ENCODE measurements around the gene WASL.

DNA sequence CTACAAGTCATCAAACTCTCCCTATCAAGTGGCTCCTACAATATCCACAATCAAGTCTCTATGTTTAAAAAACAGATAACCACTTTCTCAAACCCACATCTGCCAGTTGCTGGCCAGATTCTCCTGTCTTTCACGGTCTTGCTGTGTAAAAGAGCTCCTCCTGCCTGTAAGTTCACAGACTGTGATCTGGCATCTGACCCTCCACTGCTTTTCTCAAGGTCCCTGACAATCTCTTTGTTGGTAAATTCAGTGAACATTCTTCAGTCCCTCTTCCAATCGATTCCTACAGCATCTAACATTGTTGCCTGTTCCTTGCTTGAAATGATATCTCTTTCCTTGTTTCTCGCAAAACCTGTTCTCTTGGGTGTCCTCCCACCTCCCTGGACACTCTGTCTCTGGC, 111.6 kb downstream of the WASL start:
- TF ChIP-seq, protein P1, sequence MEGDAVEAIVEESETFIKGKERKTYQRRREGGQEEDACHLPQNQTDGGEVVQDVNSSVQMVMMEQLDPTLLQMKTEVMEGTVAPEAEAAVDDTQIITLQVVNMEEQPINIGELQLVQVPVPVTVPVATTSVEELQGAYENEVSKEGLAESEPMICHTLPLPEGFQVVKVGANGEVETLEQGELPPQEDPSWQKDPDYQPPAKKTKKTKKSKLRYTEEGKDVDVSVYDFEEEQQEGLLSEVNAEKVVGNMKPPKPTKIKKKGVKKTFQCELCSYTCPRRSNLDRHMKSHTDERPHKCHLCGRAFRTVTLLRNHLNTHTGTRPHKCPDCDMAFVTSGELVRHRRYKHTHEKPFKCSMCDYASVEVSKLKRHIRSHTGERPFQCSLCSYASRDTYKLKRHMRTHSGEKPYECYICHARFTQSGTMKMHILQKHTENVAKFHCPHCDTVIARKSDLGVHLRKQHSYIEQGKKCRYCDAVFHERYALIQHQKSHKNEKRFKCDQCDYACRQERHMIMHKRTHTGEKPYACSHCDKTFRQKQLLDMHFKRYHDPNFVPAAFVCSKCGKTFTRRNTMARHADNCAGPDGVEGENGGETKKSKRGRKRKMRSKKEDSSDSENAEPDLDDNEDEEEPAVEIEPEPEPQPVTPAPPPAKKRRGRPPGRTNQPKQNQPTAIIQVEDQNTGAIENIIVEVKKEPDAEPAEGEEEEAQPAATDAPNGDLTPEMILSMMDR (IDR thresholded peaks at IDR 0.05), result no peak
- TF ChIP-seq POLR2A (IDR thresholded peaks at IDR 0.05), result no peak

Measured in uterus (tissue), 2 donors.